ENCODE measurements around the gene GALNT7.
A peak's percentile ranks its signal among the peaks of the same experiment; 100 is the strongest.

Gene GALNT7

DNA sequence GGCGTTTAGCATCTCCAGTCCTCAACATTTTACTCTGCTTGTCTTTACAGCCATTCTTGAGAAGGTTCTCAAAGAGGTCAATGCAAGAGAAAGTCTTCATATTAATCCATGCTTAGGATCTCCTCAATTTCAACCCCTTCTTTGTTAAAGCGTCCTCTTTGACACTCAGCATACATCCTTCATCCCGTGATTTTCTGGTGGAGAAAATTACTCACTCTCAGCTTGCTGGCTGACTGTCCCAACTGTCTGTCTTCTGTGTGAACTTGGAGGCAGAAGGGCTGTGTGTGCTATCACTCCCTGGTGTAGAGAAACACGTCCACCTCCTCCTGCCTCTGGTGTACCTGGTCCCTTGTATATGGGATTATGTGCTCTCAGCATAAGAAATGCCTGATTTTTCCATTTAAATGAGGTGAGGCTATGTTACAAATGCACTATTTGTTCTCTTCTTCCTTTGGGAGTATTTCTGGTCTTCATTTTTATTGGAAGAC lies 57.8 kb downstream of the GALNT7 start:
- TF ChIP-seq GATA2 (IDR thresholded peaks at IDR 0.05; ENCODE audit: low read depth, low read length): no peak
- no peak for TF ChIP-seq GATA3 (IDR thresholded peaks at IDR 0.05; ENCODE audit: low read depth, low read length)

DNA sequence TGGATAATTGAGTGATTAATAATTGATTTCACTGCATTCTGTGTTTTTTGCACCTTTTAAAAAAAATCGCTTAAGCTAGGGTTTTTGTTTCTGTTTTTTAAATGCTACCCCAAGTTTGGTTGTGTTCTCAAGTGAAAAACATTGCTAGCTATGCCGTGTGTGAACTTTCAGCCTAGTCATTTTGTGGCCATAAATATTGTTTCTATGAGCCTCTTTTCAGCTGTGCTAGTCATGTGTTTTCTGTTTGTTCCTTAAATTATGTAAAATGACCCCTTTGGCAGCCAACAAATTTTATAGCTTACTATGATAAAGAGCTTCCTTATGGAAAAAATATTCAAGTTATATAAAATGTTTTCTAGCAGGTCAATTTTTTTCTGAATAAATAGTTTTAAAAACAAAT lies 59.1 kb downstream of the GALNT7 start:
- no peak for TF ChIP-seq GATA3 (IDR thresholded peaks at IDR 0.05; ENCODE audit: low read depth, low read length)
- no peak for TF ChIP-seq GATA2 (IDR thresholded peaks at IDR 0.05; ENCODE audit: low read depth, low read length)

DNA sequence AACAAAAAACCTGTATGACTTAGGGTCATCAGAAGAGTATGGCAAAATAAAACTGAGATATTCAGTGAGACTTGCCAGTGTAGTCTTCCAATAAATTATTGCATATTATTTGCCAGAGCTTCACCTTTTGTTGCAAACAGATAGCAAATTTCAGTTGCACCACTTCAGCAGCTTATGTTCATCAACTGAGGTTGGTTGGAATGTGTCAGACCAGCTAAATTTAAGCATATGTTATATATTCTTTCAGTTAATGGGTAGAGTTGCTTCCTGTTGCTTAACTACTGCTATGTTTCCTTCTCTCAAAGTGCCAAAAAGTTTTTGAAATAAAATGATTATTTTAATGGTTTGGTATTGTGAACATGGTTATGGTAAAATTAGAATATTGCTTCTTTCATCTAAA lies 61.5 kb downstream of the GALNT7 start:
- TF ChIP-seq GATA2 (IDR thresholded peaks at IDR 0.05; ENCODE audit: low read depth, low read length): no peak

- TF ChIP-seq GATA2 (IDR thresholded peaks at IDR 0.05; ENCODE audit: low read depth, low read length): no peak
- no peak for TF ChIP-seq GATA3 (IDR thresholded peaks at IDR 0.05; ENCODE audit: low read depth, low read length)
Measured at GRCh38 chr4:173231916-173232315, 63.3 kb downstream of the GALNT7 start.

GRCh38 chr4:173233857-173234256 lies 65.2 kb downstream of the GALNT7 start:
- TF ChIP-seq GATA3 (IDR thresholded peaks at IDR 0.05; ENCODE audit: low read depth, low read length) (no peak), GATA2 (IDR thresholded peaks at IDR 0.05; ENCODE audit: low read depth, low read length) (no peak)

DNA sequence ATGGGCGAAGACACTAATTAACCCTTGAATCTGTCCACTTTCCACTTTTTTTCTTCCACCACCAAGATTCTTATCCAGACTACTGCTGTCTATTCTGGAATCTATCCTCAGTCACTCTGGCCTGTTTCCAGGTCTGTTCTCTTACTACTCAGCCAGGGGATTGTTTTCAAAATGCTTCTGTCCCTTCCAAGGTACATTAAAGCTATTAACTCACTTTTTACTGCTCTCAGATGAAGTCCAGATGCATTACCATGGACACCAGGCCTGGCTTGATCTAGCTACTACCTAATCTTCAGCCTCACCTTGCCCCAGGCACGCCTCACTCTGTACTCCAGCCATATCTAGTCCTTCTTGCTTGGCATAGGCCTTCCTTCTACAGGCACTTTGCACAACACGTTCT lies 66.4 kb downstream of the GALNT7 start:
- TF ChIP-seq GATA3 (IDR thresholded peaks at IDR 0.05; ENCODE audit: low read depth, low read length): 0 out of 2 replicates have a peak, but pooled peaks have one; percentile 35
- peak; percentile 60; the same call in 1 of the 2 replicates for TF ChIP-seq GATA2 (IDR thresholded peaks at IDR 0.05; ENCODE audit: low read depth, low read length)

DNA sequence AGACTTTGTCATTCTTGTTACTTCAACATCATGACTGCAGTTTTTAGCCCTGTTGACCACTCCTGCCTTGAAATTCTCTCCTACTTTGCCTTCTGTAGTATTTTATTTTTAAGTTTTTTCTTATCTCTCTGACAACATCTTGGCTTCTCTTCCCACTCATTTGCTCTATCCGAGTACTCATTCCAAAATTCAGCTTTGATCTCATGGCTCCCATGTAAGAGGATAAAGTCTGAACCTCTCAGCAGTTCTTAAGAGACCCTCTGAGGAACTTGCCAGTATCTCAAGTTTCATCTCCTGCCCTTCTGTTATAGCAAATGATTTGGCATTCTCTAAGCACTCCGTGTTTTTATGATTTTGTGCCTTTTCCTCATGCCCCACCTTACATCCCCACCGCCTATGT lies 67.7 kb downstream of the GALNT7 start:
- TF ChIP-seq GATA3 (IDR thresholded peaks at IDR 0.05; ENCODE audit: low read depth, low read length): no peak
- TF ChIP-seq GATA2 (IDR thresholded peaks at IDR 0.05; ENCODE audit: low read depth, low read length): no peak

- no peak for TF ChIP-seq GATA3 (IDR thresholded peaks at IDR 0.05; ENCODE audit: low read depth, low read length)
- no peak for TF ChIP-seq GATA2 (IDR thresholded peaks at IDR 0.05; ENCODE audit: low read depth, low read length)
Measured at GRCh38 chr4:173237152-173237551, 68.5 kb downstream of the GALNT7 start.

DNA sequence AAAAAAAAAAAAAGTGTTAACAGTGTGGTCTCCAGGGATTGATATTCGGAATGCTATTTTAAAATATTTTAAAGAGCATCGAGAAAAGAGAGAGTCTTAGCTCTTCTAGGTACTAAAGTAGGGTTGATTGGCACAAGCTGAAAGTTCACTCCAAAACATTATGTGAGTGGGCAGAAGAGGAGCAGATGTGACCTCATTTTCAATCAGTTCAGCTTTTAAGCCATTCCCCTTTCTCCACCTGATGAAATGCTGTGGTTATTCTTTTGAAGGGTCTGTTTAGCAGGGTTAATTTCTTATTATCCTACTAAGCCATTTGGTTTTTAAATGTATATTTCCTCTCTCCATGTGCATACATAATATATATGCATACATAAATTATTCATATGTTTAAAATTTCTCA lies 69.2 kb downstream of the GALNT7 start:
- TF ChIP-seq GATA2 (IDR thresholded peaks at IDR 0.05; ENCODE audit: low read depth, low read length) (no peak), GATA3 (IDR thresholded peaks at IDR 0.05; ENCODE audit: low read depth, low read length) (no peak)

DNA sequence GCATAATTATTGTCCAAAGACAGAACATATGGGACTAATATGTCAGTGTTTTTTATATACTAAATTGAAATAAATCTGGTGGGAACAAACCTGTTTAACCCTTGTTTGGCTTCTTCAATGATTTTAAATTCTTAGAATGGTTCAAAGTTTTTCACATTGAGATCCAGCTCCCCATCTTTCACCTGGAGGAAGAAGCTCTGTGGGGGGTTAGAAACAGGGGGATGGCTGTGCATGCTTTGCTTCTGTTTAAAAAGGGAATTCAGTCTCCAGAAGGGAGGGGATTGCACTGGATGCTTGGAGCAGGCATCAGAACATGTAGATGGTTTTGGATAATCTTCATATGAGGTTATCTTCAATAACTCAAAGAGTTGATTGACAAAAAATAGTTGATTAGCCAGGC lies 72.1 kb downstream of the GALNT7 start:
- TF ChIP-seq GATA2 (IDR thresholded peaks at IDR 0.05; ENCODE audit: low read depth, low read length) (no peak), GATA3 (IDR thresholded peaks at IDR 0.05; ENCODE audit: low read depth, low read length) (no peak)

- TF ChIP-seq GATA2 (IDR thresholded peaks at IDR 0.05; ENCODE audit: low read depth, low read length) (no peak), GATA3 (IDR thresholded peaks at IDR 0.05; ENCODE audit: low read depth, low read length) (no peak)
Measured at GRCh38 chr4:173242466-173243250, 74.0 kb downstream of the GALNT7 start.

DNA sequence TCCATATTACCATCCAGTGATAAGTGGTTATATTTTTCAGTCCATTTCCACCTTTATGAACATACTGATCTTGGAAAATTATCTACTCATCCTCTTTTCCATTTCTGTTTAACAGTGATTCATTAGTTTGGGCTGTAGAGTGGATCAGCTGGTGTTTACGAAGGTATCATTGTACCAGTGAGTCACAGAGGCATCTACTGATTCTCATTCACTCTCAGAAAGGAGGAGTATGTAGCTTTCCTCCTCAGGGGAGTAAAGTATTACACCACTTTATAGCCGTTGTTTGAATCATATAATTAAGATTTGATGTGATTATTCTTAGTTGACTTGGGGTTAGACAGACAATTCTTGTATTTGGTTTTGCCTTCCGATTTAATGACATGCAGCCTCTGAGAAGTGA lies 74.7 kb downstream of the GALNT7 start:
- no peak for TF ChIP-seq GATA3 (IDR thresholded peaks at IDR 0.05; ENCODE audit: low read depth, low read length)
- no peak for TF ChIP-seq GATA2 (IDR thresholded peaks at IDR 0.05; ENCODE audit: low read depth, low read length)

- TF ChIP-seq GATA3 (IDR thresholded peaks at IDR 0.05; ENCODE audit: low read depth, low read length): no peak
Measured at GRCh38 chr4:173243917-173244658, 75.5 kb downstream of the GALNT7 start.

- TF ChIP-seq GATA3 (IDR thresholded peaks at IDR 0.05; ENCODE audit: low read depth, low read length) (no peak), GATA2 (IDR thresholded peaks at IDR 0.05; ENCODE audit: low read depth, low read length) (no peak)
Measured at GRCh38 chr4:173245952-173246351, 77.3 kb downstream of the GALNT7 start.

DNA sequence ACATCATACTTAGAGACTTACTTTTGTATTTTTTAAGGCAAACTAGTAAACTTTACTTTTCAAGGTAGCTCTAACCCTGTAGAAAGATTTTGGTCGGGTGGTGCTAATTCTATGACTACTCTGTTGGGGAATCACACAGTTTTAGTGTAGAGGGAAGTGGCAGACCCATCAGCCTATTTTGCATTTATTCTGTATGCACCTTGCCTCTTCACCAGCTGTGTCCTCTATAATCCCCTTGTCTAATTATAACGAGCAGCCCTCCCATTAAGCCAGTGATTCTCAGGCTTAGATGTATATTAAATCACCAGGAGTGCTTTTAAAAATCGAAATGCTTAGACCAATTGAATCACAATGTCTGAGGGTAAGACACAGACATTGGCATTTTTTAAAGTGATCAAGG lies 78.1 kb downstream of the GALNT7 start:
- TF ChIP-seq GATA2 (IDR thresholded peaks at IDR 0.05; ENCODE audit: low read depth, low read length) (no peak), GATA3 (IDR thresholded peaks at IDR 0.05; ENCODE audit: low read depth, low read length) (no peak)
